SK-N-SH (cell line): ENCODE data around the gene RIOX2. TPM values are rescaled to one million over a fixed set of nuclear protein-coding genes. Genes with fewer than 3 reads are reported as not detected.

Experiments
- CTCF ChIA-PET: fragments of 300-600, 350-600 bp; formaldehyde crosslinking; extraction: SDS; loops from one replicate; lab custom pipeline; 2021; lab: Yijun Ruan, JAX
- POLR2A ChIA-PET: fragments of 350-600 bp; sonication (Branson Sonifier 250); formaldehyde crosslinking; extraction: SDS; loops from one replicate; lab custom pipeline; 2020; ENCODE audit warnings: antibody characterized with exemption, inconsistent platforms; lab: Yijun Ruan, JAX
- DNase-seq: peaks from one replicate; pipeline ENCODE4 v3.0.0; 2012
- H2AFZ ChIP-seq: fragments of 200-600 bp; sonication (generic); 2 replicates; pipeline ENCODE4 v1.8.1; 2016; ENCODE audit warnings: antibody characterized with exemption, mild to moderate bottlenecking, low read depth
- H3F3A ChIP-seq: fragments of 200-600 bp; sonication (generic); replicated peaks from 2 replicates; pipeline ENCODE3; 2016; ENCODE audit warnings: antibody characterized with exemption, mild to moderate bottlenecking; ENCODE audit not compliant: insufficient read depth
- H3K27ac ChIP-seq, 2 experiments: fragments of 200-500 bp in 1 of 2; fragments of 200-600 bp in 1 of 2; sonication (Bioruptor generic) in 1 of 2; sonication (generic), shearing (Covaris generic) in 1 of 2; 2 replicates each; pipeline versions ENCODE4 v1.5.1 to v1.6.1; 2014 to 2016; ENCODE audit warnings: low read depth in 2 of 2, inconsistent platforms in 1 of 2, low read length in 1 of 2, mild to moderate bottlenecking in 1 of 2, mixed read lengths in 1 of 2
- H3K27me3 ChIP-seq: fragments of 200-600 bp; sonication (generic), shearing (Covaris generic); 2 replicates; pipeline ENCODE4 v1.6.1; 2016; ENCODE audit warnings: mixed run types; ENCODE audit not compliant: insufficient read depth
- H3K36me3 ChIP-seq, 2 experiments: fragments of 200-500 bp in 1 of 2; fragments of 200-600 bp in 1 of 2; sonication (Bioruptor generic) in 1 of 2; sonication (generic) in 1 of 2; replicated peaks in 1 of 2; 2 replicates each; pipeline versions ENCODE3 to v1.5.1; 2014 to 2016; ENCODE audit warnings: low read length in 1 of 2, mild to moderate bottlenecking in 1 of 2; ENCODE audit not compliant: insufficient read depth in 2 of 2, control insufficient read depth in 1 of 2
- H3K4me1 ChIP-seq, 2 experiments: fragments of 200-500 bp in 1 of 2; fragments of 200-600 bp in 1 of 2; sonication (Bioruptor generic) in 1 of 2; sonication (generic), shearing (Covaris generic) in 1 of 2; 2 replicates each; pipeline versions ENCODE4 v1.5.1 to v1.6.1; 2014 to 2016; ENCODE audit warnings: low read depth in 1 of 2, low read length in 1 of 2, mixed run types in 1 of 2; ENCODE audit not compliant: insufficient read depth in 2 of 2, control insufficient read depth in 1 of 2
- H3K4me2 ChIP-seq: fragments of 200-600 bp; sonication (generic), shearing (Covaris generic); 2 replicates; pipeline ENCODE4 v1.6.1; 2017; ENCODE audit warnings: mixed run types
- H3K4me3 ChIP-seq, 2 experiments: fragments of 200-500 bp in 1 of 2; fragments of 200-600 bp in 1 of 2; sonication (Bioruptor generic) in 1 of 2; sonication (generic), shearing (Covaris generic) in 1 of 2; 2 replicates each; pipeline versions ENCODE4 v1.5.1 to v1.8.1; 2014 to 2016; ENCODE audit warnings: low read depth in 2 of 2, inconsistent platforms in 1 of 2, low read length in 1 of 2, mild to moderate bottlenecking in 1 of 2, mixed read lengths in 1 of 2, moderate library complexity in 1 of 2
- H3K79me2 ChIP-seq: fragments of 200-600 bp; sonication (generic); 2 replicates; pipeline ENCODE4 v1.8.1; 2017; ENCODE audit warnings: mild to moderate bottlenecking; ENCODE audit not compliant: insufficient read depth
- H3K9ac ChIP-seq: fragments of 200-600 bp; sonication (generic); 2 replicates; pipeline ENCODE4 v1.6.1; 2017; ENCODE audit warnings: mixed run types
- H3K9me2 ChIP-seq: fragments of 200-600 bp; sonication (generic); 2 replicates; pipeline ENCODE4 v1.6.1; 2017; ENCODE audit warnings: mixed run types
- H3K9me3 ChIP-seq: fragments of 200-600 bp; sonication (generic); 2 replicates; pipeline ENCODE4 v1.6.1; 2017; ENCODE audit warnings: mixed run types, mild to moderate bottlenecking, moderate library complexity
- H4K20me1 ChIP-seq: fragments of 200-600 bp; sonication (generic); 2 replicates; pipeline ENCODE4 v1.6.1; 2017; ENCODE audit warnings: mild to moderate bottlenecking, mixed run types; ENCODE audit not compliant: insufficient read depth
- ELF1 ChIP-seq: IDR thresholded peaks from 2 replicates; pipeline ENCODE4 v1.4.0; 2012
- EP300 ChIP-seq, 2 experiments: IDR thresholded peaks; 2 replicates each; pipeline versions ENCODE4 v1.4.0 to v1.6.1; 2012; ENCODE audit warnings: borderline replicate concordance in 1 of 2, low read depth in 1 of 2, low read length in 1 of 2
- EZH2phosphoT487 ChIP-seq: fragments of 200-600 bp; sonication (generic); IDR thresholded peaks from 2 replicates; pipeline ENCODE4 v1.6.1; 2017; ENCODE audit warnings: low read depth, mixed run types, mild to moderate bottlenecking, antibody characterized with exemption, moderate library complexity, borderline replicate concordance
- FOSL2 ChIP-seq: IDR thresholded peaks from 2 replicates; pipeline ENCODE4 v1.4.0; 2012; ENCODE audit warnings: low read depth, mild to moderate bottlenecking, moderate library complexity, borderline replicate concordance
- FOXJ3 ChIP-seq: sonication (generic); formaldehyde crosslinking; IDR thresholded peaks from 2 replicates; pipeline ENCODE4 v1.5.1; 2020; ENCODE audit warnings: mild to moderate bottlenecking, missing genetic modification reagents
- FOXM1 ChIP-seq: IDR thresholded peaks from 2 replicates; pipeline ENCODE4 v1.4.0; 2012; ENCODE audit warnings: low read depth, mild to moderate bottlenecking
- GABPA ChIP-seq: IDR thresholded peaks from 2 replicates; pipeline ENCODE4 v1.4.0; 2012; ENCODE audit warnings: low read depth, mild to moderate bottlenecking
- GATA2 ChIP-seq: sonication (generic); formaldehyde crosslinking; IDR thresholded peaks from 2 replicates; pipeline ENCODE4 v1.5.0; 2020; ENCODE audit warnings: mild to moderate bottlenecking, missing genetic modification reagents
- JUND ChIP-seq: IDR thresholded peaks from 2 replicates; pipeline ENCODE4 v1.4.0; 2012
- MEF2A ChIP-seq: IDR thresholded peaks from 2 replicates; pipeline ENCODE4 v1.4.0; 2012; ENCODE audit warnings: low read depth, borderline replicate concordance
- RCOR1 ChIP-seq: fragments of 150-350 bp; IDR thresholded peaks from 2 replicates; pipeline ENCODE4 v1.6.1; 2017; ENCODE audit warnings: antibody characterized with exemption, low read length
- RFX5 ChIP-seq: IDR thresholded peaks from 2 replicates; pipeline ENCODE4 v1.6.1; 2012; ENCODE audit warnings: mild to moderate bottlenecking, improper control_type of control experiment, low read length
- RXRA ChIP-seq: IDR thresholded peaks from 2 replicates; pipeline ENCODE4 v1.4.0; 2012; ENCODE audit warnings: low read depth, mild to moderate bottlenecking, borderline replicate concordance
- SIN3A ChIP-seq: IDR thresholded peaks from 2 replicates; pipeline ENCODE4 v1.6.1; 2012; ENCODE audit warnings: low read depth, mild to moderate bottlenecking, low read length, moderate library complexity, borderline replicate concordance
- TEAD4 ChIP-seq: IDR thresholded peaks from 2 replicates; pipeline ENCODE4 v1.4.0; 2012; ENCODE audit warnings: mild to moderate bottlenecking, borderline replicate concordance; ENCODE audit not compliant: insufficient read depth
- WGBS: methylation state at CpG from one replicate; pipeline ENCODE4 v1.1.6; 2017; ENCODE audit warnings: low lambda C conversion rate; 5-methylcytosine and 5-hydroxymethylcytosine counted together
- polyA plus RNA-seq, 3 experiments: library from polyadenylated mRNA; depleted of rRNA; stranded (reverse); fragments of >200 nt; gene quantifications; 2 replicates each; pipeline ENCODE4 v1.2.3, GENCODE V29; 2012
- TF ChIP-seq, protein P1 (sequence below): IDR thresholded peaks from 2 replicates; pipeline ENCODE4 v1.4.0; 2012; ENCODE audit warnings: low read depth, borderline replicate concordance
- TF ChIP-seq, protein P2 (sequence below): IDR thresholded peaks from 2 replicates; pipeline ENCODE4 v1.4.0; 2012; ENCODE audit warnings: low read depth
- TF ChIP-seq, protein P3 (sequence below): fragments of 200-600 bp; sonication (generic); IDR thresholded peaks from 2 replicates; pipeline ENCODE4 v1.6.1; 2017; ENCODE audit warnings: antibody characterized with exemption, mild to moderate bottlenecking, moderate library complexity
- TF ChIP-seq, protein P4 (sequence below): IDR thresholded peaks from 2 replicates; pipeline ENCODE4; 2012

The RIOX2 gene
- polyA plus RNA-seq, 1 of the 3 experiments (the other 2 are of a cell fraction): 12.9 TPM

DNA sequence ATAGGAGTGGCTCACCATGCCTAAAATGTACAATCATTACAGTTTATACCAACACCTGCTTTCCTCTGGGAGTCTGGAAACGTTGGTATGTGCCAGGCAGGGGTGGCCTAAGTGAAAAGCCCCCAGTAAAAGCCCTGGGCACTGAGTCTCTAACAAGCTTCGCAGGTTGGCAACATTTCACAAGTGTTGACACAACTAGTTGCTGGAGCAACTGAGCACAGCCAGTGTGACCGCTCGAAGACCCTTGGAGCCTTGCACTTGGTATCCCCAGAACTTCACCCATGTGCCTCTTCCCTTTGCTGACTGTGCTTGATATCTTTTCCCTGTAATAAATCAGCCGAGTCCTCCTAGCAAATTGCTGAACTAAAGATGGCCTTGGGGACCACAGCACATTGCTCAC lies 2.7 kb downstream of the RIOX2 start:
- ChIA-PET CTCF (no interaction called here), POLR2A (no interaction called here)

DNA sequence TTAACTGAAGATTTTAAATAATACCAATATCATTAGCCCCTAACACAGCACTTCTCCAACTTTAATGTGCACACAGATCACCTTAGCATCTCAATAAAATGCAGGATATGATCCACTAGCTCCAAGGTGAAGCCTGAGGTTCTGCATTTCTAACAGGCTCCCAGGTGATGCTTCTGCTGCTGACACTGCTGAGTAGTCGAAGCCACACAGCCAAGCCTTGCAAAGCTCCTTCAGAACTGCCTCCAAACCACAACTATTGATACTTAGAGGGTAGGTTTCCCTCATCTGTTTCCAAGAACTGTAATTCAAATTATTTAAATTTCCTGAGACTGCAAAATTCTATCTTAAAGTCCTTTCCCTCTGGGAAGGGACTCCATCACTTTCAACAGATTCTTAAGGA lies 3.9 kb downstream of the RIOX2 start:
- H3F3A ChIP-seq: no peaks in the 10 kb centered on the region
- peaks cover 7 to 12% of the 10 kb centered on the region in 2 experiments; a peak in 3 of 4 replicates for H3K4me1 ChIP-seq
- no peak overlapping the region for H3K9ac ChIP-seq
- POLR2A ChIA-PET: no interaction called here
- H3K79me2 ChIP-seq: peaks cover 11% of the 10 kb centered on the region; the same call in 1 of the 2 replicates
- no peak overlapping the region for H3K4me3 ChIP-seq
- no peak overlapping the region for H3K27ac ChIP-seq
- no peak for TF ChIP-seq EZH2phosphoT487
- no peak for TF ChIP-seq RFX5
- TF ChIP-seq FOXJ3: no peak
- TF ChIP-seq, protein P1, sequence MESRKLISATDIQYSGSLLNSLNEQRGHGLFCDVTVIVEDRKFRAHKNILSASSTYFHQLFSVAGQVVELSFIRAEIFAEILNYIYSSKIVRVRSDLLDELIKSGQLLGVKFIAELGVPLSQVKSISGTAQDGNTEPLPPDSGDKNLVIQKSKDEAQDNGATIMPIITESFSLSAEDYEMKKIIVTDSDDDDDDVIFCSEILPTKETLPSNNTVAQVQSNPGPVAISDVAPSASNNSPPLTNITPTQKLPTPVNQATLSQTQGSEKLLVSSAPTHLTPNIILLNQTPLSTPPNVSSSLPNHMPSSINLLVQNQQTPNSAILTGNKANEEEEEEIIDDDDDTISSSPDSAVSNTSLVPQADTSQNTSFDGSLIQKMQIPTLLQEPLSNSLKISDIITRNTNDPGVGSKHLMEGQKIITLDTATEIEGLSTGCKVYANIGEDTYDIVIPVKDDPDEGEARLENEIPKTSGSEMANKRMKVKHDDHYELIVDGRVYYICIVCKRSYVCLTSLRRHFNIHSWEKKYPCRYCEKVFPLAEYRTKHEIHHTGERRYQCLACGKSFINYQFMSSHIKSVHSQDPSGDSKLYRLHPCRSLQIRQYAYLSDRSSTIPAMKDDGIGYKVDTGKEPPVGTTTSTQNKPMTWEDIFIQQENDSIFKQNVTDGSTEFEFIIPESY: no peak
- no peak for TF ChIP-seq RCOR1
- no peak for TF ChIP-seq FOXM1
- no peak for TF ChIP-seq MEF2A
- no peak for TF ChIP-seq GATA2 (CRISPR knock-in tag)
- no peak for TF ChIP-seq JUND
- TF ChIP-seq, protein P2, sequence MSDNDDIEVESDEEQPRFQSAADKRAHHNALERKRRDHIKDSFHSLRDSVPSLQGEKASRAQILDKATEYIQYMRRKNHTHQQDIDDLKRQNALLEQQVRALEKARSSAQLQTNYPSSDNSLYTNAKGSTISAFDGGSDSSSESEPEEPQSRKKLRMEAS: no peak
- TF ChIP-seq, protein P3, sequence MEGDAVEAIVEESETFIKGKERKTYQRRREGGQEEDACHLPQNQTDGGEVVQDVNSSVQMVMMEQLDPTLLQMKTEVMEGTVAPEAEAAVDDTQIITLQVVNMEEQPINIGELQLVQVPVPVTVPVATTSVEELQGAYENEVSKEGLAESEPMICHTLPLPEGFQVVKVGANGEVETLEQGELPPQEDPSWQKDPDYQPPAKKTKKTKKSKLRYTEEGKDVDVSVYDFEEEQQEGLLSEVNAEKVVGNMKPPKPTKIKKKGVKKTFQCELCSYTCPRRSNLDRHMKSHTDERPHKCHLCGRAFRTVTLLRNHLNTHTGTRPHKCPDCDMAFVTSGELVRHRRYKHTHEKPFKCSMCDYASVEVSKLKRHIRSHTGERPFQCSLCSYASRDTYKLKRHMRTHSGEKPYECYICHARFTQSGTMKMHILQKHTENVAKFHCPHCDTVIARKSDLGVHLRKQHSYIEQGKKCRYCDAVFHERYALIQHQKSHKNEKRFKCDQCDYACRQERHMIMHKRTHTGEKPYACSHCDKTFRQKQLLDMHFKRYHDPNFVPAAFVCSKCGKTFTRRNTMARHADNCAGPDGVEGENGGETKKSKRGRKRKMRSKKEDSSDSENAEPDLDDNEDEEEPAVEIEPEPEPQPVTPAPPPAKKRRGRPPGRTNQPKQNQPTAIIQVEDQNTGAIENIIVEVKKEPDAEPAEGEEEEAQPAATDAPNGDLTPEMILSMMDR: no peak
- no peak for TF ChIP-seq SIN3A
- TF ChIP-seq ELF1: no peak
- TF ChIP-seq, protein P4, sequence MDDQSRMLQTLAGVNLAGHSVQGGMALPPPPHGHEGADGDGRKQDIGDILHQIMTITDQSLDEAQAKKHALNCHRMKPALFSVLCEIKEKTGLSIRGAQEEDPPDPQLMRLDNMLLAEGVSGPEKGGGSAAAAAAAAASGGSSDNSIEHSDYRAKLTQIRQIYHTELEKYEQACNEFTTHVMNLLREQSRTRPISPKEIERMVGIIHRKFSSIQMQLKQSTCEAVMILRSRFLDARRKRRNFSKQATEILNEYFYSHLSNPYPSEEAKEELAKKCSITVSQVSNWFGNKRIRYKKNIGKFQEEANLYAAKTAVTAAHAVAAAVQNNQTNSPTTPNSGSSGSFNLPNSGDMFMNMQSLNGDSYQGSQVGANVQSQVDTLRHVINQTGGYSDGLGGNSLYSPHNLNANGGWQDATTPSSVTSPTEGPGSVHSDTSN: no peak
- peaks cover 16 to 23% of the 10 kb centered on the region in 2 experiments for H3K36me3 ChIP-seq
- no peak overlapping the region for H2AFZ ChIP-seq
- no peak overlapping the region for H3K4me2 ChIP-seq
- DNase-seq: no peak
- H4K20me1 ChIP-seq: no peaks in the 10 kb centered on the region
- H3K9me3 ChIP-seq: no peaks in the 10 kb centered on the region
- no peaks in the 10 kb centered on the region for H3K27me3 ChIP-seq
- H3K9me2 ChIP-seq: no peaks in the 10 kb centered on the region
- CTCF ChIA-PET: interaction anchor here (1.0 to 1.2 kb wide), 2 partner anchors 17 to 146 kb away, joined by 3 to 5 read pairs; partner anchors contain the start of gene CRYBG3
- 88% methylated on average over 1 of the region's 1 CpG for WGBS

More for the DNA sequence above, 2.7 kb downstream of the RIOX2 start:
- WGBS: 78% methylated on average over 4 of the region's 5 CpGs
- H3K27ac ChIP-seq: no peak overlapping the region
- DNase-seq: no peak
- TF ChIP-seq RXRA (no peak), EP300 (IDR thresholded peaks at IDR 0.05; ENCODE audit: borderline replicate concordance in 1 of 2, low read depth in 1 of 2, low read length in 1 of 2) (no peak), EZH2phosphoT487 (no peak), FOSL2 (no peak), MEF2A (no peak), GABPA (no peak), FOXJ3 (no peak), TEAD4 (no peak)
- TF ChIP-seq, protein P1: no peak
- no peak overlapping the region for H3K4me2 ChIP-seq
- H4K20me1 ChIP-seq: no peaks in the 10 kb centered on the region
- H2AFZ ChIP-seq: no peak overlapping the region
- H3K9me2 ChIP-seq: no peaks in the 10 kb centered on the region
- H3K9ac ChIP-seq: no peak overlapping the region
- peaks cover 16 to 17% of the 10 kb centered on the region in 2 experiments for H3K36me3 ChIP-seq
- no peaks in the 10 kb centered on the region for H3K27me3 ChIP-seq
- H3K4me3 ChIP-seq: no peak overlapping the region
- H3F3A ChIP-seq: no peaks in the 10 kb centered on the region
- H3K79me2 ChIP-seq: peaks cover 11% of the 10 kb centered on the region; the same call in 1 of the 2 replicates
- no peaks in the 10 kb centered on the region for H3K9me3 ChIP-seq
- peaks cover 7 to 12% of the 10 kb centered on the region in 2 experiments; a peak in 3 of 4 replicates for H3K4me1 ChIP-seq
